Activated gamma-delta T cell (primary cell): Measurements from ENCODE around the gene MICALL1.

Source experiments
- DNase-seq: peaks from one replicate; lab custom pipeline; 2025; lab: John Stamatoyannopoulos, UW

MICALL1 gene

GRCh38 chr22:37906364-37907008 is 389 bp downstream of the MICALL1 start:
- DNase-seq: no peak

- no peak for DNase-seq
Measured at GRCh38 chr22:37907036-37907954, 1.2 kb downstream of the MICALL1 start.

- DNase-seq: no peak
Measured at GRCh38 chr22:37909766-37910165, 3.7 kb downstream of the MICALL1 start.

GRCh38 chr22:37910890-37911672 is 5.0 kb downstream of the MICALL1 start:
- no peak for DNase-seq

GRCh38 chr22:37911697-37912096 is 5.6 kb downstream of the MICALL1 start:
- no peak for DNase-seq

- DNase-seq: no peak
Measured at GRCh38 chr22:37912171-37912570, 6.1 kb downstream of the MICALL1 start.

GRCh38 chr22:37913233-37913721 is 7.2 kb downstream of the MICALL1 start:
- DNase-seq: no peak

- no peak for DNase-seq
Measured at GRCh38 chr22:37916311-37916710, 10.2 kb downstream of the MICALL1 start.

GRCh38 chr22:37917874-37918548 is 11.9 kb downstream of the MICALL1 start:
- DNase-seq: no peak

GRCh38 chr22:37918580-37919270 is 12.6 kb downstream of the MICALL1 start:
- no peak for DNase-seq

- DNase-seq: no peak
Measured at GRCh38 chr22:37920126-37920525, 14.0 kb downstream of the MICALL1 start.

GRCh38 chr22:37922191-37922590 is 16.1 kb downstream of the MICALL1 start:
- no peak for DNase-seq

- DNase-seq: no peak
Measured at GRCh38 chr22:37923927-37924326, 17.8 kb downstream of the MICALL1 start.

- no peak for DNase-seq
Measured at GRCh38 chr22:37924386-37925065, 18.4 kb downstream of the MICALL1 start.

GRCh38 chr22:37925330-37925729 is 19.2 kb downstream of the MICALL1 start:
- DNase-seq: no peak

- DNase-seq: no peak
Measured at GRCh38 chr22:37925767-37926166, 19.7 kb downstream of the MICALL1 start.

- no peak for DNase-seq
Measured at GRCh38 chr22:37926358-37926757, 20.3 kb downstream of the MICALL1 start.

GRCh38 chr22:37926771-37927636 is 20.9 kb downstream of the MICALL1 start:
- no peak for DNase-seq

- DNase-seq: no peak
Measured at GRCh38 chr22:37927637-37927936, 21.5 kb downstream of the MICALL1 start.

GRCh38 chr22:37929390-37929789 is 23.3 kb downstream of the MICALL1 start:
- DNase-seq: no peak
